ENCODE data around the gene RNU6-1. TPM values are rescaled to one million over a fixed set of nuclear protein-coding genes. Genes with fewer than 3 reads are reported as not detected.
A peak's percentile ranks its signal among the peaks of the same experiment; 100 is the strongest.

The RNU6-1 gene
- total RNA-seq, 1 experiment from 2014 or later: not detected

- DNase-seq: no peak
- no peak overlapping the region for H3K4me3 Mint-ChIP-seq (ENCODE audit: unreplicated experiment)
- H3K36me3 Mint-ChIP-seq (ENCODE audit: insufficient read depth, unreplicated experiment): no peaks in the 10 kb centered on the region
- ChIA-PET POLR2A (no interaction called here), CTCF (interaction anchor here (0.5 to 1.0 kb wide), 5 partner anchors 17 to 682 kb away, joined by 3 to 8 read pairs (median 6); no protein-coding TSS in a partner anchor)
- H3K9me3 Mint-ChIP-seq (ENCODE audit: unreplicated experiment): no peaks in the 10 kb centered on the region
- no peak overlapping the region for H3K27ac Mint-ChIP-seq (ENCODE audit: unreplicated experiment)
- intact Hi-C loops (cut with micrococcal nuclease; ENCODE audit: unreplicated experiment): loop anchor here (10.0 kb wide), 1 partner anchor 447 kb away; no protein-coding TSS in a partner anchor
- no peaks in the 10 kb centered on the region for H3K27me3 Mint-ChIP-seq (ENCODE audit: insufficient read depth, unreplicated experiment)
- no TSS peak for BruUV-seq (replicated peaks)
- no peak overlapping the region for H3K4me3 ChIP-seq (ENCODE audit: low read depth, low read length)
- no peaks in the 10 kb centered on the region for H3K4me1 Mint-ChIP-seq (ENCODE audit: low read depth, unreplicated experiment)
- TF ChIP-seq, protein P1, sequence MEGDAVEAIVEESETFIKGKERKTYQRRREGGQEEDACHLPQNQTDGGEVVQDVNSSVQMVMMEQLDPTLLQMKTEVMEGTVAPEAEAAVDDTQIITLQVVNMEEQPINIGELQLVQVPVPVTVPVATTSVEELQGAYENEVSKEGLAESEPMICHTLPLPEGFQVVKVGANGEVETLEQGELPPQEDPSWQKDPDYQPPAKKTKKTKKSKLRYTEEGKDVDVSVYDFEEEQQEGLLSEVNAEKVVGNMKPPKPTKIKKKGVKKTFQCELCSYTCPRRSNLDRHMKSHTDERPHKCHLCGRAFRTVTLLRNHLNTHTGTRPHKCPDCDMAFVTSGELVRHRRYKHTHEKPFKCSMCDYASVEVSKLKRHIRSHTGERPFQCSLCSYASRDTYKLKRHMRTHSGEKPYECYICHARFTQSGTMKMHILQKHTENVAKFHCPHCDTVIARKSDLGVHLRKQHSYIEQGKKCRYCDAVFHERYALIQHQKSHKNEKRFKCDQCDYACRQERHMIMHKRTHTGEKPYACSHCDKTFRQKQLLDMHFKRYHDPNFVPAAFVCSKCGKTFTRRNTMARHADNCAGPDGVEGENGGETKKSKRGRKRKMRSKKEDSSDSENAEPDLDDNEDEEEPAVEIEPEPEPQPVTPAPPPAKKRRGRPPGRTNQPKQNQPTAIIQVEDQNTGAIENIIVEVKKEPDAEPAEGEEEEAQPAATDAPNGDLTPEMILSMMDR (IDR thresholded peaks at IDR 0.05; ENCODE audit: insufficient read depth in 1 of 2, low read depth in 1 of 2, low read length in 1 of 2, severe bottlenecking in 1 of 2, unreplicated experiment in 1 of 2): peak; percentile 20 to 45
- H3K9me3 ChIP-seq: no peaks in the 10 kb centered on the region
- no peaks in the 10 kb centered on the region for H3K27me3 ChIP-seq (replicated peaks; ENCODE audit: control insufficient read depth, insufficient read depth, low read length)
- no peaks in the 10 kb centered on the region for H3K4me1 ChIP-seq
- no peaks in the 10 kb centered on the region for H3K36me3 ChIP-seq (ENCODE audit: control insufficient read depth, insufficient read depth, low read length)
Observed at GRCh38 chr15:67832031-67832551, 7.8 kb downstream of the RNU6-1 start.

DNA sequence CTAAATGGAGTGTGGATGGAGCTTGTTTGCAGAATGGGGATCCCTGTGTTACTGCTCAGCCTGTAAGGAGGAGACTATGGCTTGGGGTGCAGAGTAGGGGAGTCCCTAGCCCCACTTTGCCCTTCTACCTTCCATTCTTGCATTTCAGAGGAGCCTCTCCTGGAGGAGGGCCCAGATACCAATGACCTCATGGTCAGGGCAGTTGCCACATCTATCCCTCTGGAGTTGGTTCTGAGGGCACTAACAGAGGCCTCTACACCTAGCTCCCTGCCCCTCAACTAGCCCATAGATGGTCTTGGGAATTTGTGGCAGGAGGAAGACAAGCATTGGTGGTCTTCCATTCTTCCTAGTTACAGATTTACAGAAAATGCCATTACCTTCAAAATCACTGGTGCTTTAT lies 8.5 kb downstream of the RNU6-1 start:
- H3K27me3 ChIP-seq (replicated peaks; ENCODE audit: control insufficient read depth, insufficient read depth, low read length): no peaks in the 10 kb centered on the region
- no peak overlapping the region for H3K4me3 Mint-ChIP-seq (ENCODE audit: unreplicated experiment)
- no peaks in the 10 kb centered on the region for H3K36me3 ChIP-seq (ENCODE audit: control insufficient read depth, insufficient read depth, low read length)
- DNase-seq: no peak
- no peak overlapping the region for H3K27ac Mint-ChIP-seq (ENCODE audit: unreplicated experiment)
- no peaks in the 10 kb centered on the region for H3K9me3 Mint-ChIP-seq (ENCODE audit: unreplicated experiment)
- intact Hi-C loops (cut with micrococcal nuclease; ENCODE audit: unreplicated experiment): loop anchor here (10.0 kb wide), 1 partner anchor 447 kb away; no protein-coding TSS in a partner anchor
- H3K4me3 ChIP-seq (ENCODE audit: low read depth, low read length): no peak overlapping the region
- POLR2A ChIA-PET: no interaction called here
- CTCF ChIA-PET: interaction anchor here (0.6 to 1.0 kb wide), 2 partner anchors 16 to 96 kb away, joined by 3 to 6 read pairs; no protein-coding TSS in a partner anchor
- TF ChIP-seq, protein P1 (IDR thresholded peaks at IDR 0.05; ENCODE audit: insufficient read depth in 1 of 2, low read depth in 1 of 2, low read length in 1 of 2, severe bottlenecking in 1 of 2, unreplicated experiment in 1 of 2): no peak
- no peaks in the 10 kb centered on the region for H3K4me1 ChIP-seq
- no peaks in the 10 kb centered on the region for H3K9me3 ChIP-seq
- H3K36me3 Mint-ChIP-seq (ENCODE audit: insufficient read depth, unreplicated experiment): no peaks in the 10 kb centered on the region
- no peaks in the 10 kb centered on the region for H3K27me3 Mint-ChIP-seq (ENCODE audit: insufficient read depth, unreplicated experiment)
- no TSS peak for BruUV-seq (replicated peaks)
- no peaks in the 10 kb centered on the region for H3K4me1 Mint-ChIP-seq (ENCODE audit: low read depth, unreplicated experiment)

- Mint-ChIP-seq H3K36me3 (ENCODE audit: insufficient read depth, unreplicated experiment) (no peaks in the 10 kb centered on the region), H3K9me3 (ENCODE audit: unreplicated experiment) (no peaks in the 10 kb centered on the region), H3K27ac (ENCODE audit: unreplicated experiment) (no peak overlapping the region), H3K27me3 (ENCODE audit: insufficient read depth, unreplicated experiment) (peaks cover 4% of the 10 kb centered on the region), H3K4me3 (ENCODE audit: unreplicated experiment) (no peak overlapping the region), H3K4me1 (ENCODE audit: low read depth, unreplicated experiment) (no peaks in the 10 kb centered on the region)
- Histone ChIP-seq H3K27me3 (replicated peaks; ENCODE audit: control insufficient read depth, insufficient read depth, low read length) (no peaks in the 10 kb centered on the region), H3K9me3 (no peaks in the 10 kb centered on the region), H3K36me3 (ENCODE audit: control insufficient read depth, insufficient read depth, low read length) (no peaks in the 10 kb centered on the region), H3K4me3 (ENCODE audit: low read depth, low read length) (no peak overlapping the region), H3K4me1 (no peaks in the 10 kb centered on the region)
- POLR2A ChIA-PET: no interaction called here
- DNase-seq: no peak
- TF ChIP-seq, protein P1 (IDR thresholded peaks at IDR 0.05; ENCODE audit: insufficient read depth in 1 of 2, low read depth in 1 of 2, low read length in 1 of 2, severe bottlenecking in 1 of 2, unreplicated experiment in 1 of 2): no peak
- CTCF ChIA-PET: interaction anchor here (0.6 kb wide), 1 partner anchor 386 kb away, joined by 3 read pairs; no protein-coding TSS in a partner anchor
- no TSS peak for BruUV-seq (replicated peaks)
- intact Hi-C loops (cut with micrococcal nuclease; ENCODE audit: unreplicated experiment): loop anchor here (10.0 kb wide), 1 partner anchor 445 kb away; no protein-coding TSS in a partner anchor
Observed at GRCh38 chr15:67829647-67830504, 10.0 kb downstream of the RNU6-1 start.
